Neural progenitor cell (in vitro differentiated cells): ENCODE results near the gene NXF1. TPM values are rescaled to one million over a fixed set of nuclear protein-coding genes. Genes with fewer than 3 reads are reported as not detected.

Experiments
- DNase-seq: peaks from one replicate; pipeline ENCODE4 v3.0.0-alpha.2; 2016; ENCODE audit warnings: low spot score
- H2AFZ ChIP-seq: fragments of 200-600 bp; sonication (generic); replicated peaks from 2 replicates; pipeline ENCODE4 v1.6.1; 2016; ENCODE audit warnings: antibody characterized with exemption
- H3F3A ChIP-seq: fragments of 200-600 bp; sonication (generic); 2 replicates; pipeline ENCODE4 v1.6.1; 2016; ENCODE audit warnings: antibody characterized with exemption, low read depth
- H3K27ac ChIP-seq: fragments of 200-600 bp; sonication (generic); 2 replicates; pipeline ENCODE4 v1.5.1; 2016; ENCODE audit warnings: mild to moderate bottlenecking
- H3K27me3 ChIP-seq: fragments of 200-600 bp; sonication (generic); 2 replicates; pipeline ENCODE4 v1.6.1; 2016; ENCODE audit warnings: mild to moderate bottlenecking, moderate library complexity
- H3K36me3 ChIP-seq: fragments of 200-600 bp; sonication (generic); 2 replicates; pipeline ENCODE4 v1.5.1; 2016
- H3K4me1 ChIP-seq: fragments of 200-600 bp; sonication (generic); 2 replicates; pipeline ENCODE4 v1.6.1; 2016; ENCODE audit warnings: mixed run types
- H3K4me2 ChIP-seq: fragments of 200-600 bp; sonication (generic); 2 replicates; pipeline ENCODE4 v1.6.1; 2016
- H3K4me3 ChIP-seq: fragments of 200-600 bp; sonication (generic); 2 replicates; pipeline ENCODE4 v1.5.1; 2016
- H3K79me2 ChIP-seq: fragments of 200-600 bp; sonication (generic); 2 replicates; pipeline ENCODE4 v1.6.1; 2016; ENCODE audit warnings: low read depth
- H3K9ac ChIP-seq: fragments of 200-600 bp; sonication (generic); 2 replicates; pipeline ENCODE4 v1.6.1; 2016
- H3K9me3 ChIP-seq: fragments of 200-600 bp; sonication (generic); 2 replicates; pipeline ENCODE4 v1.5.1; 2016; ENCODE audit warnings: low read depth
- H4K20me1 ChIP-seq: fragments of 200-600 bp; sonication (generic); 2 replicates; pipeline ENCODE4 v1.6.1; 2016; ENCODE audit warnings: low read depth
- H3K27ac Mint-ChIP-seq: 3 replicates; pipeline ENCODE4 v1.8.0; 2021; ENCODE audit warnings: mixed read lengths
- H3K27me3 Mint-ChIP-seq: 2 replicates; pipeline ENCODE4 v1.8.0; 2022; ENCODE audit warnings: low read depth, mild to moderate bottlenecking, inconsistent platforms, moderate library complexity, mixed read lengths; ENCODE audit not compliant: insufficient read depth
- H3K36me3 Mint-ChIP-seq: 3 replicates; pipeline ENCODE4 v1.8.0; 2021; ENCODE audit warnings: mixed read lengths
- H3K4me1 Mint-ChIP-seq: 3 replicates; pipeline ENCODE4 v1.8.0; 2021; ENCODE audit warnings: mixed read lengths
- H3K4me3 Mint-ChIP-seq: 3 replicates; pipeline ENCODE4 v1.8.0; 2021; ENCODE audit warnings: mild to moderate bottlenecking, moderate library complexity, mixed read lengths
- H3K9me3 Mint-ChIP-seq: 3 replicates; pipeline ENCODE4 v1.8.0; 2020; ENCODE audit warnings: mixed read lengths
- EZH2 ChIP-seq: fragments of 200-600 bp; sonication (generic); IDR thresholded peaks from 2 replicates; pipeline ENCODE4 v1.6.1; 2017; ENCODE audit warnings: antibody characterized with exemption, mild to moderate bottlenecking, moderate library complexity
- EZH2phosphoT487 ChIP-seq: fragments of 200-600 bp; sonication (generic); IDR thresholded peaks from 2 replicates; pipeline ENCODE4 v1.6.1; 2017; ENCODE audit warnings: antibody characterized with exemption
- total RNA-seq: library from RNA; depleted of rRNA; stranded (reverse); fragments of >200 nt; gene quantifications from 2 replicates; pipeline ENCODE4 v1.2.3, GENCODE V29; 2015; ENCODE audit warnings: low replicate concordance
- TF ChIP-seq, protein P1 (sequence below): fragments of 200-600 bp; sonication (generic); IDR thresholded peaks from 2 replicates; pipeline ENCODE4 v1.5.1; 2017; ENCODE audit warnings: antibody characterized with exemption, mild to moderate bottlenecking

NXF1 gene
- total RNA-seq, 1 donor from 2014 or later: 23.6 TPM

GRCh38 chr11:62852523-62853188 lies 47.4 kb upstream of the NXF1 start:
- Histone ChIP-seq H3K9ac (no peak overlapping the region), H3K4me1 (peaks cover 22% of the 10 kb centered on the region), H3F3A (peaks cover 70% of the 10 kb centered on the region), H3K4me3 (peak overlapping the region; percentile 87), H3K27ac (peak overlapping the region; percentile 70), H2AFZ (no peak overlapping the region), H4K20me1 (peaks cover 53% of the 10 kb centered on the region), H3K27me3 (no peaks in the 10 kb centered on the region), H3K36me3 (peaks cover 33% of the 10 kb centered on the region), H3K4me2 (peak overlapping the region; percentile 89), H3K79me2 (peaks cover 58% of the 10 kb centered on the region), H3K9me3 (no peaks in the 10 kb centered on the region)
- Mint-ChIP-seq H3K4me3 (peak overlapping the region; percentile 99), H3K27ac (no peak overlapping the region), H3K27me3 (peaks cover 7% of the 10 kb centered on the region), H3K9me3 (no peaks in the 10 kb centered on the region), H3K36me3 (peaks cover 37% of the 10 kb centered on the region), H3K4me1 (peaks cover 38% of the 10 kb centered on the region)
- no peak for TF ChIP-seq EZH2
- TF ChIP-seq, protein P1, sequence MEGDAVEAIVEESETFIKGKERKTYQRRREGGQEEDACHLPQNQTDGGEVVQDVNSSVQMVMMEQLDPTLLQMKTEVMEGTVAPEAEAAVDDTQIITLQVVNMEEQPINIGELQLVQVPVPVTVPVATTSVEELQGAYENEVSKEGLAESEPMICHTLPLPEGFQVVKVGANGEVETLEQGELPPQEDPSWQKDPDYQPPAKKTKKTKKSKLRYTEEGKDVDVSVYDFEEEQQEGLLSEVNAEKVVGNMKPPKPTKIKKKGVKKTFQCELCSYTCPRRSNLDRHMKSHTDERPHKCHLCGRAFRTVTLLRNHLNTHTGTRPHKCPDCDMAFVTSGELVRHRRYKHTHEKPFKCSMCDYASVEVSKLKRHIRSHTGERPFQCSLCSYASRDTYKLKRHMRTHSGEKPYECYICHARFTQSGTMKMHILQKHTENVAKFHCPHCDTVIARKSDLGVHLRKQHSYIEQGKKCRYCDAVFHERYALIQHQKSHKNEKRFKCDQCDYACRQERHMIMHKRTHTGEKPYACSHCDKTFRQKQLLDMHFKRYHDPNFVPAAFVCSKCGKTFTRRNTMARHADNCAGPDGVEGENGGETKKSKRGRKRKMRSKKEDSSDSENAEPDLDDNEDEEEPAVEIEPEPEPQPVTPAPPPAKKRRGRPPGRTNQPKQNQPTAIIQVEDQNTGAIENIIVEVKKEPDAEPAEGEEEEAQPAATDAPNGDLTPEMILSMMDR: no peak
- TF ChIP-seq EZH2phosphoT487: no peak
- no peak for DNase-seq

GRCh38 chr11:62851807-62852522 lies 46.7 kb upstream of the NXF1 start:
- Histone ChIP-seq H3K36me3 (peaks cover 33% of the 10 kb centered on the region), H3K79me2 (peaks cover 51% of the 10 kb centered on the region), H3K27ac (peak overlapping the region; percentile 70), H2AFZ (no peak overlapping the region), H3F3A (peaks cover 69% of the 10 kb centered on the region), H3K27me3 (no peaks in the 10 kb centered on the region), H3K4me1 (peaks cover 16% of the 10 kb centered on the region), H4K20me1 (peaks cover 53% of the 10 kb centered on the region), H3K9me3 (no peaks in the 10 kb centered on the region), H3K4me2 (peak overlapping the region; percentile 89), H3K4me3 (peak overlapping the region; percentile 87), H3K9ac (no peak overlapping the region)
- no peak for DNase-seq
- peaks cover 39% of the 10 kb centered on the region for H3K36me3 Mint-ChIP-seq
- H3K9me3 Mint-ChIP-seq: peaks cover 2% of the 10 kb centered on the region
- H3K27me3 Mint-ChIP-seq: peaks cover 7% of the 10 kb centered on the region
- peak overlapping the region; percentile 9 for H3K27ac Mint-ChIP-seq
- peaks cover 37% of the 10 kb centered on the region for H3K4me1 Mint-ChIP-seq
- peak overlapping the region; percentile 70 for H3K4me3 Mint-ChIP-seq
- TF ChIP-seq, protein P1: no peak
- TF ChIP-seq EZH2: no peak
- no peak for TF ChIP-seq EZH2phosphoT487

DNA sequence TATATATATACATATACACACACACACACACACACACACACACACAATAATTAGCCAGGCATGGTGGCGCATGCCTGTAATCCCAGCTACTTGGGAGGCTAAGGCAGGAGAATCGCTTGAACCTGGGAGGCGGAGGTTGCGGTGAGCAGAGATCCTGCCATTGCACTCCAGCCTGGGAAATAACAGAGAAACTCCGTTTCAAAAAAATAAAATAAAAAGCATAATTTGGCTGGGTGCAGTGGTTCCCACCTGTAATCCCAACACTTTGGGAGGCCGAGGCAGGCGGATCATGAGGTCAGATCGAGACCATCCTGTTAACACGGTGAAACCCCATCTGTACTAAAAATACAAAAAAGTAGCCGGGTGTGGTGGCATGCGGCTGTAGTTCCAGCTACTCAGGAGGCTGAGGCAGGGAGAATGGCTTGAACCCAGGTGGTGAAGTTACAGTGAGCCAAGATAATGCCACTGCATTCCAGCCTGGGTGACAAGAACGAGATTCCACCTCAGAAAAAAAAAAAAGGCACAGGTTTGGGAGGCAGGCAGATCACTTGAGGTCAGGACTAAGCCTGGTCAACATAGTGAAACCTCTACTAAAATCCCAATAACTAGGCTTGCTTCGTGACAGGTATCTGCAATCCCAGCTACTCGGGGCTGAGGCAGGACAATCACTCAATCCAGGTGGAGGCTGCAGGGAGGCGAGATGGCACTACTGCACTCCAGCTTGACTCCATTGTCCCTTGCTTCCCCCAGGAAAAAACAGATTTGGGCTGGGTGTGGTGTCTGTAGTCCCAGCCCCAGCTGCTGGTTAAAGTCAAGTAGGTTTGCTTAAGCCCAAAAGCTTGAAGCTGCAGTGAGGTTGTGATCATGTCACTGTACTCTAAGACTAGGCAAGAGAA lies 45.9 kb upstream of the NXF1 start:
- peak; percentile 45 for DNase-seq
- no peak overlapping the region for H3K4me3 ChIP-seq

More for the DNA sequence above, 45.9 kb upstream of the NXF1 start:
- H3K27ac Mint-ChIP-seq: no peak overlapping the region
- peaks cover 40% of the 10 kb centered on the region for H3K36me3 Mint-ChIP-seq
- H3K79me2 ChIP-seq: peaks cover 43% of the 10 kb centered on the region
- H4K20me1 ChIP-seq: peaks cover 53% of the 10 kb centered on the region
- peak overlapping the region; percentile 70 for H3K4me3 Mint-ChIP-seq
- H3K9me3 ChIP-seq: no peaks in the 10 kb centered on the region
- H3K4me2 ChIP-seq: peak overlapping the region; percentile 89
- no peak overlapping the region for H2AFZ ChIP-seq
- peaks cover 34% of the 10 kb centered on the region for H3K4me1 Mint-ChIP-seq
- peaks cover 64% of the 10 kb centered on the region for H3F3A ChIP-seq
- no peak overlapping the region for H3K9ac ChIP-seq
- peaks cover 16% of the 10 kb centered on the region for H3K4me1 ChIP-seq
- H3K27me3 ChIP-seq: no peaks in the 10 kb centered on the region
- TF ChIP-seq, protein P1: no peak
- TF ChIP-seq EZH2: no peak
- H3K36me3 ChIP-seq: peaks cover 33% of the 10 kb centered on the region
- peaks cover 7% of the 10 kb centered on the region for H3K27me3 Mint-ChIP-seq
- H3K27ac ChIP-seq: peak overlapping the region; percentile 70
- peaks cover 3% of the 10 kb centered on the region for H3K9me3 Mint-ChIP-seq
